PC-3 (cell line): Measurements from ENCODE around the gene CAMK1D.

Experiments used
- EZH2 ChIP-seq: fragments of 300-600 bp; sonication (generic); IDR thresholded peaks from one replicate; pipeline ENCODE4 v1.6.1; 2017; ENCODE audit warnings: antibody characterized with exemption, mild to moderate bottlenecking, low read length; ENCODE audit not compliant: unreplicated experiment
- EZH2phosphoT487 ChIP-seq: fragments of 300-600 bp; sonication (generic); IDR thresholded peaks from 2 replicates; pipeline ENCODE4 v1.6.1; 2018; ENCODE audit warnings: mild to moderate bottlenecking, antibody characterized with exemption, low read length, borderline replicate concordance
- TF ChIP-seq, protein P1 (sequence below): fragments of 300-600 bp; sonication (generic); conservative IDR thresholded peaks from 2 replicates; pipeline ENCODE4 v1.5.1; 2017; ENCODE audit warnings: antibody characterized with exemption, low read depth, mild to moderate bottlenecking, low read length

DNA sequence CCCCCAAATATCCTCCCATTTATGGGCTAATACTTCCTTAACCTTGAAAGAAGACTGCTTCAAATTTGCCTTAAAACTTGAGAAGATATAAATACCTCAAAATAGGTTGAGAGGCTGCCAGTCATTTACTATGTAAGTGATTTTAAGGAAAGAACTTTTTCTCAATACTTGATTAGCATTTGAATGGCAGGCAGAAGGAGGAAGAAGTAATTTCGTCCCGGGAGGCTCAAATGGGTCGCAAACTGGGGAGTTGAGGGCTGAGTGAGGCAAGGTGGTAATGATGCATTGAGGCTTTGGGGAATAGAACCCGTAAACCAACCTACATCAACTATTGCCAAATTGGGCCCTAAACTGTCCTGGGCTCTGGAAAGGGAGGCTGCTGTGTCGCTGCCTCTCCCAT, 11.1 kb downstream of the CAMK1D start:
- TF ChIP-seq, protein P1, sequence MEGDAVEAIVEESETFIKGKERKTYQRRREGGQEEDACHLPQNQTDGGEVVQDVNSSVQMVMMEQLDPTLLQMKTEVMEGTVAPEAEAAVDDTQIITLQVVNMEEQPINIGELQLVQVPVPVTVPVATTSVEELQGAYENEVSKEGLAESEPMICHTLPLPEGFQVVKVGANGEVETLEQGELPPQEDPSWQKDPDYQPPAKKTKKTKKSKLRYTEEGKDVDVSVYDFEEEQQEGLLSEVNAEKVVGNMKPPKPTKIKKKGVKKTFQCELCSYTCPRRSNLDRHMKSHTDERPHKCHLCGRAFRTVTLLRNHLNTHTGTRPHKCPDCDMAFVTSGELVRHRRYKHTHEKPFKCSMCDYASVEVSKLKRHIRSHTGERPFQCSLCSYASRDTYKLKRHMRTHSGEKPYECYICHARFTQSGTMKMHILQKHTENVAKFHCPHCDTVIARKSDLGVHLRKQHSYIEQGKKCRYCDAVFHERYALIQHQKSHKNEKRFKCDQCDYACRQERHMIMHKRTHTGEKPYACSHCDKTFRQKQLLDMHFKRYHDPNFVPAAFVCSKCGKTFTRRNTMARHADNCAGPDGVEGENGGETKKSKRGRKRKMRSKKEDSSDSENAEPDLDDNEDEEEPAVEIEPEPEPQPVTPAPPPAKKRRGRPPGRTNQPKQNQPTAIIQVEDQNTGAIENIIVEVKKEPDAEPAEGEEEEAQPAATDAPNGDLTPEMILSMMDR = no peak
- TF ChIP-seq EZH2phosphoT487 (no peak), EZH2 (no peak)
